ENCODE measurements around the gene ZNF622. TPM values are rescaled to one million over a fixed set of nuclear protein-coding genes. Genes with fewer than 3 reads are reported as not detected.

The ZNF622 gene
- total and polyA plus RNA-seq, 2 of the 13 experiments (the other 11 are each of a cell fraction or from before 2014, with no cell fraction given) = 12.1 to 44.7 TPM

DNA sequence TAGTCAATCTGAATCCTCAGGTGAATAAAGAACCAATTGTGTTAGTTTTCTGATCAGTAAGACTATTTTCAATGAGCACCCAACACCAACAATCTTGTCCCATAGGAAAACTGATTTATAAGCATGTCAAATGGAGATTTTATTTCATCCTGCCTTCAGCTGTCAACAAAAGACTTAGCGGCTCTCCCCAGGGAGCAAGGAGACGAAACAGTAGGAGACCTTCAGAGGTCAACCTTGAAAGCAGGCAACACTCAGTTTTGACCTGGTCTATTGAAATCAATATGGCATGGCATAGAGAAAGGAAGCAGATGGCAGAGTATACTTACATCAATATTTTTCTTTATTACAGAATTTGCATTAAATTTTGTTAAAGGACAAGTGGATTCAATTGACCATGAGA lies 34.1 kb downstream of the ZNF622 start:
- H3K4me1 ChIP-seq (ENCODE audit: insufficient read depth, low read length) = no peaks in the 10 kb centered on the region
- CTCF ChIA-PET (ENCODE audit: low intra/inter-chr PET ratio, low total read pairs) = no interaction called here
- no peak overlapping the region for H3K4me2 ChIP-seq (ENCODE audit: low read depth, low read length)
- no peaks in the 10 kb centered on the region for H4K20me1 ChIP-seq (ENCODE audit: insufficient read depth, low read length)
- H3K9ac ChIP-seq (ENCODE audit: insufficient read depth, low read depth, low read length) = no peak overlapping the region
- intact Hi-C loops (cut with micrococcal nuclease; ENCODE audit: unreplicated experiment) = no loop called here
- in situ Hi-C loops (cut with HindIII; ENCODE audit: extremely low pct_ligation_motif_present, low pct_unique_long_range_greater_than_20kb) = no loop called here
- H3K27ac ChIP-seq (ENCODE audit: extremely low read length, insufficient read depth, low read length) = no peak overlapping the region
- peaks cover 0 to 3% of the 10 kb centered on the region in 2 experiments; a peak in 1 of 5 replicates for H3K27me3 ChIP-seq (ENCODE audit: control insufficient read depth in 1 of 2, insufficient read depth in 2 of 2, low read length in 2 of 2)
- 59% methylated on average over 2 of the region's 2 CpGs for WGBS (ENCODE audit: low lambda C conversion rate)
- no peaks in the 10 kb centered on the region for H3K79me2 ChIP-seq (ENCODE audit: insufficient read depth, low read length)
- POLR2A ChIA-PET = no interaction called here
- H3K36me3 ChIP-seq (replicated peaks in 1 of 2; ENCODE audit: control insufficient read depth in 1 of 2, insufficient read depth in 2 of 2, low read length in 2 of 2) = no peaks in the 10 kb centered on the region
- no peak overlapping the region for H2AFZ ChIP-seq (ENCODE audit: low read length)
- BruUV-seq (replicated peaks) = no TSS peak
- H3K4me3 ChIP-seq (replicated peaks in 1 of 3; ENCODE audit: insufficient read depth in 1 of 3, low read depth in 2 of 3, low read length in 3 of 3) = no peak overlapping the region
- H3K9me3 ChIP-seq (ENCODE audit: low read length) = no peaks in the 10 kb centered on the region
- no peak for DNase-seq (ENCODE audit: low spot score)
- FAIRE-seq = no peak
- no peak for ATAC-seq
- TF ChIP-seq ZBTB1 (CRISPR knock-in tag; IDR thresholded peaks at IDR 0.05; ENCODE audit: borderline replicate concordance) = no peak
- TF ChIP-seq KMT2A (CRISPR knock-in tag; IDR thresholded peaks at IDR 0.05) = no peak
- TF ChIP-seq, protein P1, sequence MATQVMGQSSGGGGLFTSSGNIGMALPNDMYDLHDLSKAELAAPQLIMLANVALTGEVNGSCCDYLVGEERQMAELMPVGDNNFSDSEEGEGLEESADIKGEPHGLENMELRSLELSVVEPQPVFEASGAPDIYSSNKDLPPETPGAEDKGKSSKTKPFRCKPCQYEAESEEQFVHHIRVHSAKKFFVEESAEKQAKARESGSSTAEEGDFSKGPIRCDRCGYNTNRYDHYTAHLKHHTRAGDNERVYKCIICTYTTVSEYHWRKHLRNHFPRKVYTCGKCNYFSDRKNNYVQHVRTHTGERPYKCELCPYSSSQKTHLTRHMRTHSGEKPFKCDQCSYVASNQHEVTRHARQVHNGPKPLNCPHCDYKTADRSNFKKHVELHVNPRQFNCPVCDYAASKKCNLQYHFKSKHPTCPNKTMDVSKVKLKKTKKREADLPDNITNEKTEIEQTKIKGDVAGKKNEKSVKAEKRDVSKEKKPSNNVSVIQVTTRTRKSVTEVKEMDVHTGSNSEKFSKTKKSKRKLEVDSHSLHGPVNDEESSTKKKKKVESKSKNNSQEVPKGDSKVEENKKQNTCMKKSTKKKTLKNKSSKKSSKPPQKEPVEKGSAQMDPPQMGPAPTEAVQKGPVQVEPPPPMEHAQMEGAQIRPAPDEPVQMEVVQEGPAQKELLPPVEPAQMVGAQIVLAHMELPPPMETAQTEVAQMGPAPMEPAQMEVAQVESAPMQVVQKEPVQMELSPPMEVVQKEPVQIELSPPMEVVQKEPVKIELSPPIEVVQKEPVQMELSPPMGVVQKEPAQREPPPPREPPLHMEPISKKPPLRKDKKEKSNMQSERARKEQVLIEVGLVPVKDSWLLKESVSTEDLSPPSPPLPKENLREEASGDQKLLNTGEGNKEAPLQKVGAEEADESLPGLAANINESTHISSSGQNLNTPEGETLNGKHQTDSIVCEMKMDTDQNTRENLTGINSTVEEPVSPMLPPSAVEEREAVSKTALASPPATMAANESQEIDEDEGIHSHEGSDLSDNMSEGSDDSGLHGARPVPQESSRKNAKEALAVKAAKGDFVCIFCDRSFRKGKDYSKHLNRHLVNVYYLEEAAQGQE (IDR thresholded peaks at IDR 0.05; ENCODE audit: borderline replicate concordance in 1 of 2, low read depth in 1 of 2, low read length in 2 of 2) = no peak
- TF ChIP-seq, protein P2, sequence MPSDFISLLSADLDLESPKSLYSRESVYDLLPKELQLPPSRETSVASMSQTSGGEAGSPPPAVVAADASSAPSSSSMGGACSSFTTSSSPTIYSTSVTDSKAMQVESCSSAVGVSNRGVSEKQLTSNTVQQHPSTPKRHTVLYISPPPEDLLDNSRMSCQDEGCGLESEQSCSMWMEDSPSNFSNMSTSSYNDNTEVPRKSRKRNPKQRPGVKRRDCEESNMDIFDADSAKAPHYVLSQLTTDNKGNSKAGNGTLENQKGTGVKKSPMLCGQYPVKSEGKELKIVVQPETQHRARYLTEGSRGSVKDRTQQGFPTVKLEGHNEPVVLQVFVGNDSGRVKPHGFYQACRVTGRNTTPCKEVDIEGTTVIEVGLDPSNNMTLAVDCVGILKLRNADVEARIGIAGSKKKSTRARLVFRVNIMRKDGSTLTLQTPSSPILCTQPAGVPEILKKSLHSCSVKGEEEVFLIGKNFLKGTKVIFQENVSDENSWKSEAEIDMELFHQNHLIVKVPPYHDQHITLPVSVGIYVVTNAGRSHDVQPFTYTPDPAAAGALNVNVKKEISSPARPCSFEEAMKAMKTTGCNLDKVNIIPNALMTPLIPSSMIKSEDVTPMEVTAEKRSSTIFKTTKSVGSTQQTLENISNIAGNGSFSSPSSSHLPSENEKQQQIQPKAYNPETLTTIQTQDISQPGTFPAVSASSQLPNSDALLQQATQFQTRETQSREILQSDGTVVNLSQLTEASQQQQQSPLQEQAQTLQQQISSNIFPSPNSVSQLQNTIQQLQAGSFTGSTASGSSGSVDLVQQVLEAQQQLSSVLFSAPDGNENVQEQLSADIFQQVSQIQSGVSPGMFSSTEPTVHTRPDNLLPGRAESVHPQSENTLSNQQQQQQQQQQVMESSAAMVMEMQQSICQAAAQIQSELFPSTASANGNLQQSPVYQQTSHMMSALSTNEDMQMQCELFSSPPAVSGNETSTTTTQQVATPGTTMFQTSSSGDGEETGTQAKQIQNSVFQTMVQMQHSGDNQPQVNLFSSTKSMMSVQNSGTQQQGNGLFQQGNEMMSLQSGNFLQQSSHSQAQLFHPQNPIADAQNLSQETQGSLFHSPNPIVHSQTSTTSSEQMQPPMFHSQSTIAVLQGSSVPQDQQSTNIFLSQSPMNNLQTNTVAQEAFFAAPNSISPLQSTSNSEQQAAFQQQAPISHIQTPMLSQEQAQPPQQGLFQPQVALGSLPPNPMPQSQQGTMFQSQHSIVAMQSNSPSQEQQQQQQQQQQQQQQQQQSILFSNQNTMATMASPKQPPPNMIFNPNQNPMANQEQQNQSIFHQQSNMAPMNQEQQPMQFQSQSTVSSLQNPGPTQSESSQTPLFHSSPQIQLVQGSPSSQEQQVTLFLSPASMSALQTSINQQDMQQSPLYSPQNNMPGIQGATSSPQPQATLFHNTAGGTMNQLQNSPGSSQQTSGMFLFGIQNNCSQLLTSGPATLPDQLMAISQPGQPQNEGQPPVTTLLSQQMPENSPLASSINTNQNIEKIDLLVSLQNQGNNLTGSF (CRISPR knock-in tag; IDR thresholded peaks at IDR 0.05) = no peak
- no peak for TF ChIP-seq ZKSCAN1 (IDR thresholded peaks at IDR 0.05; ENCODE audit: low read length)
- no peak for TF ChIP-seq HDAC2 (CRISPR knock-in tag; IDR thresholded peaks at IDR 0.05)
- TF ChIP-seq ZNF136 (CRISPR knock-in tag; IDR thresholded peaks at IDR 0.05; ENCODE audit: low read depth) = no peak
- no peak for TF ChIP-seq ZNF331 (CRISPR knock-in tag; IDR thresholded peaks at IDR 0.05)
- TF ChIP-seq SRSF9 (IDR thresholded peaks at IDR 0.05; ENCODE audit: borderline replicate concordance, insufficient read depth, low read depth, low read length, poor library complexity, severe bottlenecking) = no peak
- no peak for TF ChIP-seq ZNF10 (CRISPR knock-in tag; IDR thresholded peaks at IDR 0.05; ENCODE audit: borderline replicate concordance, low read depth)
- no peak for TF ChIP-seq NR2F6 (IDR thresholded peaks at IDR 0.05)
- TF ChIP-seq NR2F6 (CRISPR knock-in tag; IDR thresholded peaks at IDR 0.05) = no peak
- no peak for TF ChIP-seq ZNF652 (CRISPR knock-in tag; IDR thresholded peaks at IDR 0.05; ENCODE audit: borderline replicate concordance, low read depth)
- no peak for TF ChIP-seq ZNF432 (CRISPR knock-in tag; IDR thresholded peaks at IDR 0.05; ENCODE audit: borderline replicate concordance)
- TF ChIP-seq KDM6A (CRISPR knock-in tag; IDR thresholded peaks at IDR 0.05; ENCODE audit: low read depth) = no peak
- TF ChIP-seq, protein P3, sequence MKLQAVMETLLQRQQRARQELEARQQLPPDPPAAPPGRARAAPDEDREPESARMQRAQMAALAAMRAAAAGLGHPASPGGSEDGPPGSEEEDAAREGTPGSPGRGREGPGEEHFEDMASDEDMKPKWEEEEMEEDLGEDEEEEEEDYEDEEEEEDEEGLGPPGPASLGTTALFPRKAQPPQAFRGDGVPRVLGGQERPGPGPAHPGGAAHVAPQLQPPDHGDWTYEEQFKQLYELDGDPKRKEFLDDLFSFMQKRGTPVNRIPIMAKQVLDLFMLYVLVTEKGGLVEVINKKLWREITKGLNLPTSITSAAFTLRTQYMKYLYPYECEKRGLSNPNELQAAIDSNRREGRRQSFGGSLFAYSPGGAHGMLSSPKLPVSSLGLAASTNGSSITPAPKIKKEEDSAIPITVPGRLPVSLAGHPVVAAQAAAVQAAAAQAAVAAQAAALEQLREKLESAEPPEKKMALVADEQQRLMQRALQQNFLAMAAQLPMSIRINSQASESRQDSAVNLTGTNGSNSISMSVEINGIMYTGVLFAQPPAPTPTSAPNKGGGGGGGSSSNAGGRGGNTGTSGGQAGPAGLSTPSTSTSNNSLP (IDR thresholded peaks at IDR 0.05; ENCODE audit: low read depth, low read length) = no peak

Measured in HepG2 (cell line).